Lower lobe of right lung (tissue), 2 donors: ENCODE results near the gene TAF11L10. TPM values are rescaled to one million over a fixed set of nuclear protein-coding genes. Genes with fewer than 3 reads are reported as not detected.
"Not testable (repeated sequence)": the region's sequence is repeated elsewhere in the genome, so short reads cannot be mapped to it uniquely, and the experiment has no call there.

Experiments used
- ATAC-seq, 2 donors: fragments of 200-7000 bp; cut with Tn5 transposase; one replicate each; pipeline ENCODE4 v1.9.1; 2020 to 2022; ENCODE audit warnings: mild to moderate bottlenecking in 2 of 2, moderate library complexity in 2 of 2
- DNase-seq: peaks from one replicate; pipeline ENCODE4 v3.0.0-alpha.2; 2020
- H3K27ac ChIP-seq: fragments of 200-600 bp; one replicate; pipeline ENCODE4 v1.8.0; 2022
- H3K27me3 ChIP-seq: fragments of 200-600 bp; one replicate; pipeline ENCODE4 v1.8.0; 2022; ENCODE audit warnings: low read depth
- H3K36me3 ChIP-seq: fragments of 200-600 bp; one replicate; pipeline ENCODE4 v1.8.0; 2022; ENCODE audit warnings: mild to moderate bottlenecking
- H3K4me1 ChIP-seq: fragments of 200-600 bp; one replicate; pipeline ENCODE4 v1.8.0; 2022
- H3K4me3 ChIP-seq: fragments of 200-600 bp; one replicate; pipeline ENCODE4 v1.8.0; 2022; ENCODE audit warnings: mild to moderate bottlenecking
- H3K9me3 ChIP-seq: fragments of 200-600 bp; one replicate; pipeline ENCODE4 v1.8.0; 2022
- CTCF ChIP-seq: fragments of 200-600 bp; IDR thresholded peaks from one replicate; pipeline ENCODE4 v1.8.0; 2022; ENCODE audit warnings: antibody characterized with exemption, mild to moderate bottlenecking
- intact Hi-C: fragments of 100-400 bp; cut with DNase I; formaldehyde crosslinking; loops from one replicate; pipeline ENCODE4 v1.11.0; 2022
- total RNA-seq: library from RNA; stranded (reverse); fragmentation: NEBNext Ultra II Directional; extraction: Animal tissue kit (Norgen Biotek cat#: 25700); gene quantifications from one replicate; pipeline ENCODE4 v1.2.1, GENCODE V29; 2021
- donor health status: DM: no; HTN: yes; CAD: no; lungs with severe emphysema.

TAF11L10 gene
- total RNA-seq, 1 donor from 2014 or later = not detected

- H3K4me3 ChIP-seq = no peak overlapping the region
- H3K27me3 ChIP-seq = no peaks in the 10 kb centered on the region
- H3K27ac ChIP-seq = no peak overlapping the region
- no peaks in the 10 kb centered on the region for H3K4me1 ChIP-seq
- ATAC-seq (peak in 1 of 2 donors; percentile 32), DNase-seq (no peak)
- no peaks in the 10 kb centered on the region for H3K9me3 ChIP-seq
- intact Hi-C loops = no loop called here
- no peak for TF ChIP-seq CTCF
- no peaks in the 10 kb centered on the region for H3K36me3 ChIP-seq
Observed at GRCh38 chr5:17614872-17615605, 17.4 kb upstream of the TAF11L10 start.

GRCh38 chr5:17610092-17610491 is 12.5 kb upstream of the TAF11L10 start, which contains the start of gene TAF11L12:
TSS of gene TAF11L12 (plus strand) at chr5:17610392.
- H3K36me3 ChIP-seq, intact Hi-C loops, DNase-seq, ATAC-seq, H3K9me3 ChIP-seq, H3K4me3 ChIP-seq, H3K27me3 ChIP-seq, H3K4me1 ChIP-seq, H3K27ac ChIP-seq: not testable (repeated sequence)

GRCh38 chr5:17607461-17607860 is 9.8 kb upstream of the TAF11L10 start:
- DNase-seq, intact Hi-C loops, H3K9me3 ChIP-seq, H3K4me3 ChIP-seq, H3K36me3 ChIP-seq, H3K4me1 ChIP-seq, ATAC-seq, H3K27me3 ChIP-seq, H3K27ac ChIP-seq: not testable (repeated sequence)

- Histone ChIP-seq H3K36me3 (no peaks in the 10 kb centered on the region), H3K4me3 (no peak overlapping the region), H3K4me1 (no peaks in the 10 kb centered on the region), H3K27ac (no peak overlapping the region), H3K9me3 (no peaks in the 10 kb centered on the region), H3K27me3 (no peaks in the 10 kb centered on the region)
- intact Hi-C loops = no loop called here
- no peak for TF ChIP-seq CTCF
- ATAC-seq (no peak), DNase-seq (no peak)
Observed at GRCh38 chr5:17604951-17605350, 7.3 kb upstream of the TAF11L10 start.

GRCh38 chr5:17603880-17604279 is 6.3 kb upstream of the TAF11L10 start, which contains the start of gene TAF11L11:
TSS of gene TAF11L11 (plus strand) at chr5:17604183.
- intact Hi-C loops, H3K27ac ChIP-seq, H3K9me3 ChIP-seq, H3K36me3 ChIP-seq, H3K4me1 ChIP-seq, DNase-seq, ATAC-seq, H3K27me3 ChIP-seq, H3K4me3 ChIP-seq: not testable (repeated sequence)

GRCh38 chr5:17594255-17594654 is 3.4 kb downstream of the TAF11L10 start, which contains the start of gene TAF11L9:
TSS of gene TAF11L9 (minus strand) at chr5:17594394.
- H3K27me3 ChIP-seq, ATAC-seq, H3K4me1 ChIP-seq, H3K9me3 ChIP-seq, DNase-seq, H3K27ac ChIP-seq, H3K4me3 ChIP-seq, intact Hi-C loops, H3K36me3 ChIP-seq: not testable (repeated sequence)

GRCh38 chr5:17590860-17591259 is 6.8 kb downstream of the TAF11L10 start, which contains the start of gene TAF11L8:
TSS of gene TAF11L8 (minus strand) at chr5:17590960.
- H3K27ac ChIP-seq, ATAC-seq, H3K4me1 ChIP-seq, H3K36me3 ChIP-seq, H3K9me3 ChIP-seq, intact Hi-C loops, H3K27me3 ChIP-seq, DNase-seq, H3K4me3 ChIP-seq: not testable (repeated sequence)

- H3K36me3 ChIP-seq, H3K27ac ChIP-seq, intact Hi-C loops, DNase-seq, H3K4me3 ChIP-seq, H3K27me3 ChIP-seq, H3K9me3 ChIP-seq, ATAC-seq, H3K4me1 ChIP-seq: not testable (repeated sequence)
Observed at GRCh38 chr5:17585658-17586057, 12.0 kb downstream of the TAF11L10 start, which contains the start of gene TAF11L7. TSS of gene TAF11L7 (minus strand) at chr5:17585758.

Other genes starting within 250 kb of the TAF11L10 start
- gene TAF11L2, start 99.6 kb downstream of the TAF11L10 start, total RNA-seq = not detected
- gene TAF11L3, start 79.5 kb downstream of the TAF11L10 start, total RNA-seq = not detected
- not detected for gene TAF11L4, start 76.0 kb downstream of the TAF11L10 start, total RNA-seq
- gene TAF11L5, start 72.6 kb downstream of the TAF11L10 start, total RNA-seq = not detected
- not detected for gene TAF11L6, start 69.2 kb downstream of the TAF11L10 start, total RNA-seq
- not detected for gene TAF11L7, start 12.1 kb downstream of the TAF11L10 start, total RNA-seq
- not detected for gene TAF11L8, start 6.9 kb downstream of the TAF11L10 start, total RNA-seq
- gene TAF11L9, start 3.4 kb downstream of the TAF11L10 start, total RNA-seq = not detected
- gene TAF11L11, start 6.4 kb upstream of the TAF11L10 start, total RNA-seq = not detected
- gene TAF11L12, start 12.6 kb upstream of the TAF11L10 start, total RNA-seq = not detected
- gene TAF11L13, start 34.3 kb upstream of the TAF11L10 start, total RNA-seq = not detected
- not detected for gene TAF11L14, start 36.6 kb upstream of the TAF11L10 start, total RNA-seq